ENCODE data around the gene OR5W2. TPM values are rescaled to one million over a fixed set of nuclear protein-coding genes. Genes with fewer than 3 reads are reported as not detected.

Gene OR5W2
- polyA plus RNA-seq (2011; rRNA removed) (not detected in 2 replicates), polyA minus RNA-seq (2011; rRNA and poly(A)+ RNA removed) (not detected in 2 replicates)

GRCh38 chr11:55914482-55914881, at the start of gene OR5W2:
Gene OR5W2 (minus strand): TSS chr11:55914582. CDS start chr11:55914582, 0 bp downstream.
- H3K36me3 ChIP-seq (ENCODE audit: control insufficient read depth, insufficient read depth, low read length), result no peaks in the 10 kb centered on the region
- no peaks in the 10 kb centered on the region for H3K27me3 ChIP-seq (ENCODE audit: control insufficient read depth, insufficient read depth, low read length)
- TF ChIP-seq, protein P1, sequence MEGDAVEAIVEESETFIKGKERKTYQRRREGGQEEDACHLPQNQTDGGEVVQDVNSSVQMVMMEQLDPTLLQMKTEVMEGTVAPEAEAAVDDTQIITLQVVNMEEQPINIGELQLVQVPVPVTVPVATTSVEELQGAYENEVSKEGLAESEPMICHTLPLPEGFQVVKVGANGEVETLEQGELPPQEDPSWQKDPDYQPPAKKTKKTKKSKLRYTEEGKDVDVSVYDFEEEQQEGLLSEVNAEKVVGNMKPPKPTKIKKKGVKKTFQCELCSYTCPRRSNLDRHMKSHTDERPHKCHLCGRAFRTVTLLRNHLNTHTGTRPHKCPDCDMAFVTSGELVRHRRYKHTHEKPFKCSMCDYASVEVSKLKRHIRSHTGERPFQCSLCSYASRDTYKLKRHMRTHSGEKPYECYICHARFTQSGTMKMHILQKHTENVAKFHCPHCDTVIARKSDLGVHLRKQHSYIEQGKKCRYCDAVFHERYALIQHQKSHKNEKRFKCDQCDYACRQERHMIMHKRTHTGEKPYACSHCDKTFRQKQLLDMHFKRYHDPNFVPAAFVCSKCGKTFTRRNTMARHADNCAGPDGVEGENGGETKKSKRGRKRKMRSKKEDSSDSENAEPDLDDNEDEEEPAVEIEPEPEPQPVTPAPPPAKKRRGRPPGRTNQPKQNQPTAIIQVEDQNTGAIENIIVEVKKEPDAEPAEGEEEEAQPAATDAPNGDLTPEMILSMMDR (IDR thresholded peaks at IDR 0.05; ENCODE audit: insufficient read depth, low read depth, low read length), result no peak
- ChIA-PET POLR2A (no interaction called here), CTCF (no interaction called here)
- DNase-seq (ENCODE audit: low read depth), result no peak
- no peak within 1 kb of the TSS for H3K4me3 ChIP-seq (ENCODE audit: low read depth, low read length)

DNA sequence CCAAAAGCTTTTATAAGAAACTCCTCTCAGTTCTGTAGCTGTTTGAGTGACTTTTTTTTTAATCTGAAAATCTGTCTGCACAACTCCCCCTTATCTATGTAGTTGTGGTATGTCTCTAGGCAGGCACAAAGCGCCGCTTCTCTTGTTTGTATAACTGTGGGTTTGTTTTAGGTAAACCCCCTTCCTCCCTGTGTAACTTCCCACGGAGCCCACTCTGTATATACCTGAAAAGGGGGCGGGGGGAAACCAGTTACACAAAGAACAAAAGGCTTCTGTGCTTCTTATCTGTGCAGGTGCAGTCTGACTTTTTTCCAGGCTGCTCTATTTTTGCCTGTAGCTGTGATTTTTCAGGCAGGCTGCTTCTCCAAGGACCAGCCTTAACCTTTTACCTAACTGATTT, 42.1 kb upstream of the OR5W2 start:
- TF ChIP-seq, protein P1 (IDR thresholded peaks at IDR 0.05; ENCODE audit: insufficient read depth, low read depth, low read length), result no peak
- ChIA-PET POLR2A (no interaction called here), CTCF (no interaction called here)
- Histone ChIP-seq H3K4me3 (ENCODE audit: low read depth, low read length) (no peak overlapping the region), H3K36me3 (ENCODE audit: control insufficient read depth, insufficient read depth, low read length) (no peaks in the 10 kb centered on the region), H3K27me3 (ENCODE audit: control insufficient read depth, insufficient read depth, low read length) (no peaks in the 10 kb centered on the region)
- no peak for DNase-seq (ENCODE audit: low read depth)

DNA sequence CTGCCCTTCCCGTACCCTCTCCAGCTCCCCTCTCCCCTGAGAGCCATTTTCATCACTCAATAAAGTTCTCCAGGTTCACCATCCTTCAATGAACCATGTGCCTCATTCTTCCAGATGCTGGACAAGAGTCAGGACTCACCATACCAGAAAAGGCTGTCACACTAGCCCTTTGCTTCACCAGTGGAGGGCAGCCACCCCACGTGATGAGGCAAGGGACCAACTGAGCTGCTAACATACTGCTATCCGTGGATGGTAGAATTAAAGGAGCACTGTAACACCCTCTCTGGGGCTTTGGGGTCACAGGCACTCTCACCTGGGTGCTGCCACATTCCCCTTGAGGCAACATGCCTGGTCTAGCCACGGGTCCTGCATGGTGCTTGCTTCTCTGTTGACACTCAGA, 34.9 kb upstream of the OR5W2 start:
- TF ChIP-seq, protein P1 (IDR thresholded peaks at IDR 0.05; ENCODE audit: insufficient read depth, low read depth, low read length), result no peak
- CTCF ChIA-PET, result no interaction called here
- POLR2A ChIA-PET, result no interaction called here
- H3K27me3 ChIP-seq (ENCODE audit: control insufficient read depth, insufficient read depth, low read length), result no peaks in the 10 kb centered on the region
- DNase-seq (ENCODE audit: low read depth), result no peak
- H3K36me3 ChIP-seq (ENCODE audit: control insufficient read depth, insufficient read depth, low read length), result no peaks in the 10 kb centered on the region
- H3K4me3 ChIP-seq (ENCODE audit: low read depth, low read length), result no peak overlapping the region

DNA sequence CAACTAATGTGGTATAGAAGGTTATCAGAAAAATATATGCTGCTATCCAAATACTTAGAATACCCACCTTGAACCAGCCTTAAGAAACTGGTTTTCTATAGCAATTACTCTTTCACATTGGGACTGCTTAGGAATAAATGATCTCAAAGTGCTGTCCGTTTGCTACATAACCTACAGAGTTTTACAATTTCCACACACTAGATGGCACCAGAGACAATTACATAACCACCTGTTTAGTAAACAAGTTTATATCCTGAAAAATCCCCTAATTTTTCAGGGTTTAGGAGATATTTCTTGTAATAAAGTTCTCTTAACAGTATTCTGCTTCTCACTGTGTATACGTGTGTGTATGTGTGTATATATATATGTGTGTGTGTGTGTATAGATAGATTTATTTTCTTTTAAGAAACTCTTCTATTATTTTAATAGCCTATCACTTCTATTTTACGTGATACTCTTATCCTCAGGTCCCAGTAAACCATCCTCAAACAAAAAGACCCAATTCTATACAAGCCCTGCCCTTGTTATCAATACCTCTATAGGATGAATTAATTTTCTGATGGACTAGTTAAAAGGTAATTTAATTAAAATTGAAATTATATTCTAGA, 28.5 kb upstream of the OR5W2 start:
- no peak for DNase-seq (ENCODE audit: low read depth)
- H3K4me3 ChIP-seq (ENCODE audit: low read depth, low read length), result no peak overlapping the region
- ChIA-PET CTCF (interaction anchor here (0.7 kb wide), 1 partner anchor 910 kb away, joined by 3 read pairs; no protein-coding TSS in a partner anchor), POLR2A (no interaction called here)
- no peaks in the 10 kb centered on the region for H3K36me3 ChIP-seq (ENCODE audit: control insufficient read depth, insufficient read depth, low read length)
- H3K27me3 ChIP-seq (ENCODE audit: control insufficient read depth, insufficient read depth, low read length), result no peaks in the 10 kb centered on the region
- TF ChIP-seq, protein P1 (IDR thresholded peaks at IDR 0.05; ENCODE audit: insufficient read depth, low read depth, low read length), result peak; percentile 25

DNA sequence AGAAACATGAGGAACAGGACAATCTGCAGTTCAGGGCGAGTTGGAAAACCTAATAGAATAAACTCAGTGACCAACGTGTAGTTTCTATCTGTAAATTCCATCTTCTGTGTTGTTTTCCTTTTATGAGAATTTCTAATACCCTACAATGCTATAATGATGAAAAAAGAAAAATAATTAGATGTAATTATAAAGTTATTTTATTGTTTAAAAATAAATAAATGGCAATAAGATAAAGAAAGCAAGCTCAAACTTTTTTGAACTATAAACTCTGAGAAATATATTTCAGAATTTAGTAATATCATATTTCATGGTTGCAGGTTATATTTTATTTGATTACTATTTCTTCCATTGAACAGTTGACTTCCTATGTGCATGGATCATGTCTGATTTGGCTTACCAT, 21.9 kb upstream of the OR5W2 start, which contains the start of gene OR5I1:
Gene OR5I1 (minus strand): TSS at position 101 of the 400 bp plus-strand sequence. CDS start 0 bp downstream, at position 101.
- ChIA-PET POLR2A (no interaction called here), CTCF (no interaction called here)
- no peak for DNase-seq (ENCODE audit: low read depth)
- TF ChIP-seq, protein P1 (IDR thresholded peaks at IDR 0.05; ENCODE audit: insufficient read depth, low read depth, low read length), result no peak
- H3K4me3 ChIP-seq (ENCODE audit: low read depth, low read length), result no peak within 1 kb of the TSS
- H3K36me3 ChIP-seq (ENCODE audit: control insufficient read depth, insufficient read depth, low read length), result no peaks in the 10 kb centered on the region
- H3K27me3 ChIP-seq (ENCODE audit: control insufficient read depth, insufficient read depth, low read length), result no peaks in the 10 kb centered on the region

Measured in BJ (cell line).